HG03520 (cell line): ENCODE measurements around the gene ROBO1.
A peak's percentile ranks its signal among the peaks of the same experiment; 100 is the strongest.

Experiments used
- ATAC-seq: cut with Tn5 transposase; IDR thresholded peaks from one replicate; pipeline ENCODE4 v1.9.1; 2021; ENCODE audit warnings: mild to moderate bottlenecking, moderate library complexity; ENCODE audit not compliant: unreplicated experiment

ROBO1 gene

GRCh38 chr3:78665776-78666469 is 1101.9 kb downstream of the ROBO1 start:
- ATAC-seq = no peak

GRCh38 chr3:78665101-78665500 is 1102.7 kb downstream of the ROBO1 start:
- no peak for ATAC-seq

- no peak for ATAC-seq
Measured at GRCh38 chr3:78660957-78661356, 1106.8 kb downstream of the ROBO1 start.

GRCh38 chr3:78659386-78659987 is 1108.3 kb downstream of the ROBO1 start:
- no peak for ATAC-seq

GRCh38 chr3:78647726-78648125 is 1120.1 kb downstream of the ROBO1 start:
- ATAC-seq = no peak

GRCh38 chr3:78645628-78646310 is 1122.0 kb downstream of the ROBO1 start:
- peak; percentile 83 for ATAC-seq

- ATAC-seq = no peak
Measured at GRCh38 chr3:78644847-78645246, 1123.0 kb downstream of the ROBO1 start.

GRCh38 chr3:78642226-78643035 is 1125.4 kb downstream of the ROBO1 start:
- no peak for ATAC-seq

GRCh38 chr3:78641703-78642102 is 1126.1 kb downstream of the ROBO1 start:
- no peak for ATAC-seq

GRCh38 chr3:78634316-78634715 is 1133.5 kb downstream of the ROBO1 start:
- ATAC-seq = no peak

- no peak for ATAC-seq
Measured at GRCh38 chr3:78633626-78634025, 1134.2 kb downstream of the ROBO1 start.

GRCh38 chr3:78632925-78633553 is 1134.8 kb downstream of the ROBO1 start:
- ATAC-seq = no peak

- ATAC-seq = no peak
Measured at GRCh38 chr3:78629544-78629943, 1138.3 kb downstream of the ROBO1 start.

GRCh38 chr3:78621061-78621716 is 1146.6 kb downstream of the ROBO1 start:
- no peak for ATAC-seq

- ATAC-seq = no peak
Measured at GRCh38 chr3:78614486-78614885, 1153.3 kb downstream of the ROBO1 start.

GRCh38 chr3:78613421-78613879 is 1154.3 kb downstream of the ROBO1 start:
- no peak for ATAC-seq

- ATAC-seq = no peak
Measured at GRCh38 chr3:78611278-78611677, 1156.5 kb downstream of the ROBO1 start.

- no peak for ATAC-seq
Measured at GRCh38 chr3:78610462-78611125, 1157.2 kb downstream of the ROBO1 start.

GRCh38 chr3:78606756-78607155 is 1161.0 kb downstream of the ROBO1 start:
- no peak for ATAC-seq

GRCh38 chr3:78605178-78605577 is 1162.6 kb downstream of the ROBO1 start:
- no peak for ATAC-seq
